Measurements from ENCODE around the gene HOXB6.
A peak's percentile ranks its signal among the peaks of the same experiment; 100 is the strongest.

HOXB6 gene

GRCh38 chr17:48634493-48635208, 29.9 kb upstream of the HOXB6 start:
- peak; percentile 46 for DNase-seq

GRCh38 chr17:48633266-48633677, 28.5 kb upstream of the HOXB6 start:
- peak; percentile 56 for DNase-seq

GRCh38 chr17:48632579-48633265, 27.9 kb upstream of the HOXB6 start:
- peak; percentile 50 for DNase-seq

- peak; percentile 51 for DNase-seq
Observed at GRCh38 chr17:48631693-48632578, 27.1 kb upstream of the HOXB6 start.

- peak; percentile 68 for DNase-seq
Observed at GRCh38 chr17:48630925-48631692, 26.3 kb upstream of the HOXB6 start.

GRCh38 chr17:48630009-48630924, 25.5 kb upstream of the HOXB6 start:
- peak; percentile 38 for DNase-seq

GRCh38 chr17:48629411-48629759, 24.6 kb upstream of the HOXB6 start:
- DNase-seq = peak; percentile 51

- DNase-seq = peak; percentile 56
Observed at GRCh38 chr17:48628649-48629410, 24.0 kb upstream of the HOXB6 start.

GRCh38 chr17:48627623-48628521, 23.1 kb upstream of the HOXB6 start:
- peak; percentile 48 for DNase-seq

GRCh38 chr17:48627118-48627597, 22.4 kb upstream of the HOXB6 start:
- no peak for DNase-seq

GRCh38 chr17:48626245-48627117, 21.7 kb upstream of the HOXB6 start, which contains the start of gene HOXB9:
Gene HOXB9 (minus strand): TSS chr17:48626358. CDS start chr17:48626269, 89 bp downstream.
- peak; percentile 87 for DNase-seq

- DNase-seq = peak; percentile 90
Observed at GRCh38 chr17:48625495-48626244, 20.9 kb upstream of the HOXB6 start.

- DNase-seq = peak; percentile 82
Observed at GRCh38 chr17:48624544-48625494, 20.0 kb upstream of the HOXB6 start.

- DNase-seq = no peak
Observed at GRCh38 chr17:48624118-48624517, 19.3 kb upstream of the HOXB6 start.

GRCh38 chr17:48623583-48623982, 18.8 kb upstream of the HOXB6 start:
- DNase-seq = no peak

- no peak for DNase-seq
Observed at GRCh38 chr17:48622857-48623256, 18.1 kb upstream of the HOXB6 start.

All from islet precursor cell (in vitro differentiated cells).